Measurements from ENCODE around the gene FAM170B.

DNA sequence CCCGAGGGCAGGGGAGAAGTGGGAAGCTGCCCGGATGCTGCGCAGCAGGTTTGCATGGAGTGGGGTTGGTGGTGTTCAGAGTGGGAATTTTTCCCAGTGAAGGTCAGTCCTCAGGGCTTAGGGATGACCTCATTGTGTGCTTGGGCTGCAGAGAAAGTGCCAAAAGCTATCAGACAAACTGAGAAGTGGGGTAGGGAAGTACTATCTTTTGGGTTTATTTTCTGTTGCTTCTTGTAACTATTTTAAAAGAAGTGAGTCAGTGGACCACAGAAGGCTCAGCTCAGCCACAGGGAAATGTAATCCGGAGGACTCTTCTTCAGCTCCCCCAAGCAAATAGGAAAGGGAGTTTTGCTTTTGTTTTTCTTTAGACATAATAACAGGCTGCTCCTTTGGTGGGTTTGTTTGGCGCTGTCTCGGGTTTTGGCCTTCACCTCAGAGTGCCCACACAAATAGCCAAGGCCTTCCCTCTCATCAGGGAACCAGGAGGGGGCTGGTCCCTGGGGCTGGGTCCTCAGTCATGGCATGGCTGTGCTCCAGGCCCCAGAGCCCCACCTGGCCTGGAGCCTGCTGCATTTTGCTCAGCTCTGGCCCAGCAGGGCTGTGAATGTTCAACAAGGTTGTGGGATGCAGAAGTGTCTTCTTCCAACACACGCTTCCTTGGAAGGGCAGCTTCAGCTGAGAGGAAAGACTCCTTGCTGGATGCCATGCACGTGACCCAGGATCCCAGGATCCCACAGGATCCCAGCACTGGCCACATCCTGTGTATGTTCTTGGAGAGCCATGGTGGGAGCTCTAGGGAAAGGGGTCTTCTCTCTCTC, 5.4 kb upstream of the FAM170B start:
- TF ChIP-seq, protein P1, sequence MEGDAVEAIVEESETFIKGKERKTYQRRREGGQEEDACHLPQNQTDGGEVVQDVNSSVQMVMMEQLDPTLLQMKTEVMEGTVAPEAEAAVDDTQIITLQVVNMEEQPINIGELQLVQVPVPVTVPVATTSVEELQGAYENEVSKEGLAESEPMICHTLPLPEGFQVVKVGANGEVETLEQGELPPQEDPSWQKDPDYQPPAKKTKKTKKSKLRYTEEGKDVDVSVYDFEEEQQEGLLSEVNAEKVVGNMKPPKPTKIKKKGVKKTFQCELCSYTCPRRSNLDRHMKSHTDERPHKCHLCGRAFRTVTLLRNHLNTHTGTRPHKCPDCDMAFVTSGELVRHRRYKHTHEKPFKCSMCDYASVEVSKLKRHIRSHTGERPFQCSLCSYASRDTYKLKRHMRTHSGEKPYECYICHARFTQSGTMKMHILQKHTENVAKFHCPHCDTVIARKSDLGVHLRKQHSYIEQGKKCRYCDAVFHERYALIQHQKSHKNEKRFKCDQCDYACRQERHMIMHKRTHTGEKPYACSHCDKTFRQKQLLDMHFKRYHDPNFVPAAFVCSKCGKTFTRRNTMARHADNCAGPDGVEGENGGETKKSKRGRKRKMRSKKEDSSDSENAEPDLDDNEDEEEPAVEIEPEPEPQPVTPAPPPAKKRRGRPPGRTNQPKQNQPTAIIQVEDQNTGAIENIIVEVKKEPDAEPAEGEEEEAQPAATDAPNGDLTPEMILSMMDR (IDR thresholded peaks at IDR 0.05) = no peak
- TF ChIP-seq POLR2A (IDR thresholded peaks at IDR 0.05) = no peak

Measured in testis (tissue), 2 donors.